ENCODE results near the gene ICOSLG.
"Not testable (repeated sequence)": the region's sequence is repeated elsewhere in the genome, so short reads cannot be mapped to it uniquely, and the experiment has no call there.

Gene ICOSLG

GRCh38 chr21:44263768-44264167 lies 23.0 kb upstream of the ICOSLG start:
- DNase-seq, result no peak

DNA sequence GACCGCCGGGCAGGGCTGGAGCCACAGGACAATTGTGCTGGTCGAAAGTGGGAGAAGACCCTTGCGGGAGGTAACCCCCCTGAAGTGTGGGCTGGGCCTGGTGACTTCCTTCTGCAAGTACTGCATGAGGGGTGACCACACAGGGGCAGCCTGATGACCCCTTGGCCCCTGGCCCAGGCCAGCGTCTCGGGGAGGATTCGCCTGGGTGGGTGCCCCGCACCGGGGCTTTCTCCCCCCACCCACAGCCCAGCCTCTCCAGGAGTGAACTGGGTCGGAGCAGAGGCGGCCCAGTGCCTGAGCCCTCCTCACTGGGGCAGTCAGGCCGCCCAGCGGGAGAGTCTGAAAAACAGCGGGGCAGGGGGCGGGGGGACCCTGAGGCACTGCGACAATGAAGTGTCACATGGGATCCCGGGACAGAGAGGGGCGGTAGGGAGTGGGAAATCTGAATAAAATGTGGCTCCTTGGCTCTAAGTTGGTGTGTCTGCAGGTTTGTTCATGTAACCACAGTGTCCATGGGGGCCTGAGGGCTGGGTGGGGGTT lies 22.5 kb upstream of the ICOSLG start:
- no peak for DNase-seq

GRCh38 chr21:44262338-44263056 lies 21.8 kb upstream of the ICOSLG start:
- no peak for DNase-seq

GRCh38 chr21:44261675-44262295 lies 21.0 kb upstream of the ICOSLG start, which contains the start of gene DNMT3L:
TSS of gene DNMT3L (minus strand) at chr21:44261897. CDS start at chr21:44261259, 638 bp downstream.
- no peak for DNase-seq

GRCh38 chr21:44260791-44261631 lies 20.3 kb upstream of the ICOSLG start:
- no peak for DNase-seq

- DNase-seq, result no peak
Observed at GRCh38 chr21:44260066-44260465, 19.3 kb upstream of the ICOSLG start.

DNA sequence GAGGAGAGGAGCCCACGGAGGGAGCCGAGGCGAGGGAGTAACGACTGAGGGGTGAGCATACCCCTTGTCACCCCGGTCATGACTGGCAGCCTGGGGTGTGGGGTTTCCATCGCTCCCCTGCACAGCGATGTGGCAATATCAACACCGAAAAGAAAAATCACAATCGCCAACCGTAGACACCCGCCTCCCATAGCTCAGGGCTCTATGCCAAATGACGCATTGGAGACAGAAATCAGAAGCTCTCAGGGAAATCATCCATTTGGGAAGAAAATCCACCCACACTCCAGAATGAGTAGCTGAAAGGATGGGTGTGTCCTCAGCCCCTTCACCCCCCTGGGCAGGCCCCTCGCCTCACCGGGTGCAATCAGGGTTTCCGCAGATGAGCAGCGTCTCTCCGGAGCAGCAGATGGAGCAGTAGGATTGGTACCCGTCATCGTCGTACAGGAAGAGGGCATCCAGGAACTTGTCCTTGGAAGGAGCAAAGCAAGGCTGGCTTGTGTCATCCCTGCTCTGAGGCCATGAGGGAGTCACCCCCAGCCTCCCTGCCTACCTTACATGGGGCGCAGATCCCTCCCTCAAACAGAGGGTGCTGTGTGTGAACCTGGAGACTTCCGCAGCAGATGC lies 18.5 kb upstream of the ICOSLG start:
- DNase-seq, result no peak

GRCh38 chr21:44258056-44258725 lies 17.4 kb upstream of the ICOSLG start:
- no peak for DNase-seq

DNA sequence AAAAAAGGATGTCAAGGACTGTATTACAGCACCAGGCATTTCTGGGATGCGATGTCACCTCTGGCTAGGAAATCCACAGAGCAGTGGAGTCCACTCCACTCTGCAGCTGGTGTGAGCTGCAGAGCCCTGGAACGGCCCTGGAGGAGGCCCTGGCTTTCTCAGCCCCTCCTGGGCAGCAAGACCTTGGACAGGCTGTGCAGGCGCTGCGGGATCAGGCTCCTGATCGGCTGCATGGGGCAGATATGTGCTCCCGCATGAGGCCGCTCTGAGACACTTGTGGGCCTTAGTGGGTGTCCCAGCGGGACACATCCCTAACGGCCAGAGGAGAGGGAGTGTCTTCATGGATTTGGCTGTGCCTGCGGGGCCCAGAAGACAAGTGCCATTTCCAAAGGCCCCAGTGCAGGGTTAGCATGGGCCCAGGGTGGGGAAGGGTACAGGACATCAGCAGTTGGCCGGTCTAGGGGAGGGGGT lies 14.8 kb upstream of the ICOSLG start:
- no peak for DNase-seq

DNA sequence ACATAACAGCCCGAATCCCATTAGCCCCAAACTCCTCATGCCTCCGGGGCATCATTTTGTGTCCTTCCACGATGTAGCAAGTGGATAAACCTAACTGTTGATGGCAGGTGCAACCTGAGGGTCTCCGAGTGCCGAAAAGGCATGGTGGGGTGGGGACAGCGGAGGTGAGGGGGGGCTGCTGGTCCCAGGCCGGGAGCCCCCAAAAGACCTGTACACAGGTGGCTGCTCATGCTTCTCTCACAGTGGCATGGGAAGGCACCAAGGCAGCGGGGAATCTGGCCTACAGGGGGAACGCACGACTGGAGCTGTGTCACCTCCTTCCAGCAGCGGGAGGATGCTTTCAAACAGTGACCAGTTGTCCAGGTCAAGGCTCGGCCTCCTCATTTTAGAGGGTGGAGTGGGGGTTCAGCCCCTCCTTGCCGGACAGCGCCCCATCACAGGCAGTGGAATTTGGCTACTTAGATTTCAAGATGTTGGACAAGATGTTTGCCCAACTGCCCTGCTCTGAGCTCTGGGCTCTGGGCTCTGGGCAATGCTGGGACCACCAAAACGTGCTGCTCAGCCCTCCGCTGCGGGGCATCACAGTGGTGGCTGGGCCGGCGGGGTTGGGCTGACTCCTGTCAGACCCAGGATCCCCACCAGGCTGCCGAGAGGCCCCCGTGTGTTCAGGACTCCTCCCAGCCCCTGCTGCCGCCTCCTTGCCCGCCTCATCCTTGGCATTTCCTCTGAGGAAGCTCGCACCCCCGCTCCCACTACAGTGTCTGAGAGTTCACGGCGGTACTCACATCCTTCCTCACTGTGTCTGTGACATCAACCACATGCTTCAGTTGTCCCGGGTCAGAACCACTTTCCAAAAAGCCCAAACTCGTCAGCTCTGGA lies 13.3 kb upstream of the ICOSLG start:
- no peak for DNase-seq

DNA sequence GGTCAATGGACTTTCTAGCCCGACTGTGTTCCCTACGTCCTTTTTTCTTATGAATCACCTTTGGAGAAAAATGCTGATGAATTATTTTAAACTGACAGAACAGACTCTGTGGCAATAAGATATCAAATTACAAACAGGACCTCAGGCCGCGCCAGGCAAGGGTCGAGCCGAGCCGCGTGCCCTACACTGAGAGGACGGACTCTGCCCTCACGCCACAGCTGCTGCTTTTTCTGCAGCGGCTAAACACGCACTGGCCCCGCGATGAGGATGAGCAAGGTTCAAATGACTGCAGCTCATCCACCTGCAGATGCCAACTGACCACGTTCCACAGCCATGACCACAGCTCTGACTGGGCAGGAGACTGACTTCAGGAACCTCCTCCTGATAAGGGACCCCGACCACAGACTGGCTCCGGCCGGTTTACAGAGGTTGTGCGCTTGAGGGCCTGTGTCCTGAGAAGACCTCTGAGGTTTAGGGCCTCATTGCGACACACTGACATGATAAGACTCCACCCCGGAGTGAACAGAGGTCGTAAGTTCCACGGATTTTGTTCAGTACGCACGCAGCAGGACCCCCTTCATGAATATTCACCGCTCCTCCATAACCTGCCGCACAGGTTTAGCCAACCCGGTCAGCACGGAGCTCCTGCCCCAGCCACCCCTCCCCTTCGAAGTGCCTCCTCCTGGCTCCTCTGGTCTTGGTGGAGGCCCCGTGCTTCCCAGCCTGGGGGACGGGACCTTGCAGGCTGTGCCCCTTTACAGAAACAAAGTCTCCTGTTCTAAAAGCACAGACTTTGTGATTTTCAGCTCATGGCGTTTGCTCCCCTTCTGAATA lies 8.7 kb upstream of the ICOSLG start:
- not testable (repeated sequence) for DNase-seq

GRCh38 chr21:44247904-44248303 lies 7.2 kb upstream of the ICOSLG start:
- DNase-seq, result not testable (repeated sequence)

DNA sequence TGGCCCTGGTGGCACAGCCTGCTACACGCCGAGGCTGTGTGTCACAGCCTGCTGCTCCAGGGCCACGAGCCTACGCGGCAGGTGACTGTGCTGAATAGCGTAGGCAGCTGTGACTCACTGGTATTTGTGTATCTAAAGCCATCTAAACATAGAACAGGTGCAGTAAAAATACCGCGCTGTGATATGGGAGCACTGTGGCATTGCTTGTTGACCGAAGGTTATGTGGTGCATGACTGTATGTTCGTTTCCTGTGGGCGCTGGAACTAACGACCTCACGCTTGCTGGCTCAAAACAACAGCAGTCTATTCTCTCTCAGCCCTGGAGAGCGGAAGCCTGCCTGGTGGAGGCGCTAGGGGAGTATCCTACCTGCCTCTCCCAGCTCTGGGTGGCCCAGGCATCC lies 3.2 kb upstream of the ICOSLG start:
- not testable (repeated sequence) for DNase-seq

GRCh38 chr21:44241281-44241680 lies 538 bp upstream of the ICOSLG start:
- DNase-seq, result not testable (repeated sequence)

- not testable (repeated sequence) for DNase-seq
Observed at GRCh38 chr21:44240353-44240752, 390 bp downstream of the ICOSLG start.

GRCh38 chr21:44229561-44229960 lies 11.2 kb downstream of the ICOSLG start:
- DNase-seq, result not testable (repeated sequence)

GRCh38 chr21:44228109-44228508 lies 12.6 kb downstream of the ICOSLG start:
- not testable (repeated sequence) for DNase-seq

- DNase-seq, result not testable (repeated sequence)
Observed at GRCh38 chr21:44227614-44228013, 13.1 kb downstream of the ICOSLG start.

DNA sequence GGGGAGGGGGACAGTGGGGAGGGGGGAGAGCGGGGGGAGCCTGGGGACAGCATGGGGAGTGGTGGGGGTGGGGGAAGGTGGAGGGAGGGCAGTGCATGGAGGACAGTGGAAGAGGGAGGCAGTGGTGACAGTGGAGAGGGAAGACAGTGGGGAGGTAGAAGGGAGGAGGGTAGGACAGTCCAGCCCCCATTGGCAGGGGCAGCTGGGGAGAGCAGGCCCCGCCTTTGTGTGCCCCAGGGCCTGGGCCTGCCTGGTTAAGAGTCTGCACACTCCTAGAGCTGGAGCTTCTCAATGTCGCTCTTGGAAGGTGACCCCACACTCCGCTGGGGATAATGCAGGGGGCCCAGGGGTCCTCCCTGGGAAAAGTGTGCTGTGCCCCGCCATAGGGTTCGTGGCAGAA lies 15.1 kb downstream of the ICOSLG start:
- DNase-seq, result not testable (repeated sequence)

DNA sequence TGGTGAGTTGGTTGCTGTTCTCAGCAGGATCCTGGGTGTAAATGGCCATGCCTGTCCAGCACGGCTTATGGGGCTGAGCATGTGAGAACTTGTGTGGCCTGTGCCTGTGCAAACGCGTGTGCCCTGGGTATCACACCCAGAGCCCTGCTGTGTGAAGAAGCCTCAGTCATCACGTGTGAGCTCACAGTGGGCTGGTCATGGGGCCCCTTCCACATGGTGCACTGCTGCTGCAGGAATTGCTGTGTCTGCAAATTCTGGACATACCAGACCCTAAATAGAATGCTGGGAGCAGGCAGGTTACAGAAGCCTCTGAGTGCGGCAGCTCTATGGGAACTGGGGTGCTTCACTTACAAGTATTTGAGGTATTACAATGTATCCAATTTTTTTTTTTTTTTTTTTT lies 17.4 kb downstream of the ICOSLG start:
- DNase-seq, result not testable (repeated sequence)

All from activated CD4-positive, alpha-beta T cell treated with anti-CD3 and anti-CD28 coated beads, Interleukin-2, amount 50 U/mL, for 48 hours (primary cell).